ENCODE results near the gene PACSIN3.

PACSIN3 gene

GRCh38 chr11:47165253-47165840 is 20.9 kb downstream of the PACSIN3 start:
- no peak overlapping the region for H3K4me3 ChIP-seq (ENCODE audit: low read length)
- DNase-seq (ENCODE audit: low read depth): no peak
- TF ChIP-seq CTCF (IDR thresholded peaks at IDR 0.05; ENCODE audit: insufficient read depth, low read depth, low read length, missing control alignments): no peak

- no peak overlapping the region for H3K4me3 ChIP-seq (ENCODE audit: low read length)
- no peak for TF ChIP-seq CTCF (IDR thresholded peaks at IDR 0.05; ENCODE audit: insufficient read depth, low read depth, low read length, missing control alignments)
- no peak for DNase-seq (ENCODE audit: low read depth)
Observed at GRCh38 chr11:47164321-47164720, 21.9 kb downstream of the PACSIN3 start.

GRCh38 chr11:47163898-47164297 is 22.3 kb downstream of the PACSIN3 start:
- H3K4me3 ChIP-seq (ENCODE audit: low read length): no peak overlapping the region
- DNase-seq (ENCODE audit: low read depth): no peak
- TF ChIP-seq CTCF (IDR thresholded peaks at IDR 0.05; ENCODE audit: insufficient read depth, low read depth, low read length, missing control alignments): no peak

- TF ChIP-seq CTCF (IDR thresholded peaks at IDR 0.05; ENCODE audit: insufficient read depth, low read depth, low read length, missing control alignments): no peak
Observed at GRCh38 chr11:47163193-47163592, 23.0 kb downstream of the PACSIN3 start.

GRCh38 chr11:47162426-47162825 is 23.8 kb downstream of the PACSIN3 start:
- DNase-seq (ENCODE audit: low read depth): no peak
- no peak for TF ChIP-seq CTCF (IDR thresholded peaks at IDR 0.05; ENCODE audit: insufficient read depth, low read depth, low read length, missing control alignments)
- H3K4me3 ChIP-seq (ENCODE audit: low read length): no peak overlapping the region

More at GRCh38 chr11:47163193-47163592, 23.0 kb downstream of the PACSIN3 start:
- H3K4me3 ChIP-seq (ENCODE audit: low read length): no peak overlapping the region
- no peak for DNase-seq (ENCODE audit: low read depth)

GRCh38 chr11:47161890-47162289 is 24.3 kb downstream of the PACSIN3 start:
- H3K4me3 ChIP-seq (ENCODE audit: low read length): no peak overlapping the region
- DNase-seq (ENCODE audit: low read depth): no peak
- TF ChIP-seq CTCF (IDR thresholded peaks at IDR 0.05; ENCODE audit: insufficient read depth, low read depth, low read length, missing control alignments): no peak
